ENCODE results near the gene RBM38.
"Not testable (repeated sequence)": the region's sequence is repeated elsewhere in the genome, so short reads cannot be mapped to it uniquely, and the experiment has no call there.

Gene RBM38

DNA sequence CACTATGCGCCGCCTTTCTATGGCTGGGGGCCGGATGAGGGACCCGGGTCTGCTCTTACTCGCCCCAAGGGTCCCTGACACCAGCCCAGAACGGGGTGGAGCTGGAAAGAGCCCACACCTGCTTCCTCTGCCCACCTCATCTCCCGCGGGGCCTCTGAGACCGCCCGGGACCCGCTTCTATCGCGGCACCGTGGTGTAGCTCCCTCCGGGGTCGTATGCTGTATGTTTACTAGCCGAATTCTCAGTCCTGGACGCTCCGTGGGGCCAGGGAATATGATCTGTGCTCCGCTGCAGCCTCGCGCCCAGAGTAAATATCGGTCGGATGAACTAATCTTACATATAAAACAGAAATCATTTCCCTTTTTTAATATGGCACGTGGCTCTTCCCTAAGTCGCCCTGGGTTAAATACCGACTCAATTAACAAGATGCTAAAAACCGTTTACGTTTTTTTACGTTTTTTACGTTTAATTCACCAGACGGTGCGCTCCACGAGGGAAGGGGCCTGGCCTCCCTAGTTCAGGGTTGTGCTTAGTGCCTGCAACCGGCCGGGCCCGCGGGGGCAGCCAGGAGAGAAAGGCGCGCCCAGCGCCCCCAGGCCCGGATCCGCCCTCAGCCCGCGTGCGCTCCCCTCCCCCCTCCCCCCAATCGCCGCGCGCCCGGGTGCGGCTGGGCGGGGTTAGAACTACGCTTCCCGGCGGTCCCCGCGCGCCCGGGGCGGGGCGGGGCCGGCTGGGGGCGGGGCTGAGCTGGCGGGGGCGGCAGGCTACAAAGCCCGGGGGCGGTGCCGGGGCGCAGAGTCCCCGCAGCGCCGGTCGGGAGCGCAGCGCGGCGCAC lies at the start of gene RBM38:
Gene RBM38, plus strand, starts transcription at position 793 of the 835 bp plus-strand sequence. CDS start 186 bp downstream, outside the sequence.
- DNase-seq, result peak; percentile 86

- DNase-seq, result no peak
Measured at GRCh38 chr20:57341663-57342062, 49.5 kb upstream of the RBM38 start.

GRCh38 chr20:57342829-57343228 lies 48.4 kb upstream of the RBM38 start:
- DNase-seq, result no peak

GRCh38 chr20:57346477-57346876 lies 44.7 kb upstream of the RBM38 start:
- peak; percentile 80 for DNase-seq

- DNase-seq, result no peak
Measured at GRCh38 chr20:57347393-57347792, 43.8 kb upstream of the RBM38 start.

GRCh38 chr20:57348200-57348921 lies 42.8 kb upstream of the RBM38 start:
- not testable (repeated sequence) for DNase-seq

DNA sequence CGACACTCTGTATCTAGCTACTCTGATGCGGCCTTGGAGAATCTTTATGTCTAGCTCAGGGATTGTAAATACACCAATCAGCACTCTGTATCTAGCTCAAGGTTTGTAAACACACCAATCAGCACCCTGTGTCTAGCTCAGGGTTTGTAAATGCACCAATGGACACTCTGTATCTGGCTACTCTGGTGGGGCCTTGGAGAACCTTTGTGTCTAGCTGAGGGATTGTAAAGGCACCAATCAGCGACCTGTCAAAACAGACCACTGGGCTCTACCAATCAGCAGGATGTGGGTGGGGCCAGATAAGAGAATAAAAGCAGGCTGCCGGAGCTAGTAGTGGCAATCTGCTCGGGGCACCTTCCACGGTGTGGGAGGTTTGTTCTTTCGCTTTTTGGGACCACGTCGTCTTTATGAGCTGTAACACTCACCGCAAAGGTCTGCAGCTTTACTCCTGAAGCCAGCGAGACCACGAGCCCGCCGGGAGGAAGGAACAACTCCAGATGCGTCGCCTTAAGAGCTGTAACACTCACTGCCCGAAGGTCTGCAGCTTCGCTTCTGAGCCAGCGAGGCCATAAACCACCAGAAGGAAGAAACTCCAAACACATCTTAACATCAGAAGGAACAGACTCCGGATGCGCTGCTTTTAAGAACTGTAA lies 42.1 kb upstream of the RBM38 start:
- not testable (repeated sequence) for DNase-seq

GRCh38 chr20:57350081-57350710 lies 41.0 kb upstream of the RBM38 start:
- no peak for DNase-seq

DNA sequence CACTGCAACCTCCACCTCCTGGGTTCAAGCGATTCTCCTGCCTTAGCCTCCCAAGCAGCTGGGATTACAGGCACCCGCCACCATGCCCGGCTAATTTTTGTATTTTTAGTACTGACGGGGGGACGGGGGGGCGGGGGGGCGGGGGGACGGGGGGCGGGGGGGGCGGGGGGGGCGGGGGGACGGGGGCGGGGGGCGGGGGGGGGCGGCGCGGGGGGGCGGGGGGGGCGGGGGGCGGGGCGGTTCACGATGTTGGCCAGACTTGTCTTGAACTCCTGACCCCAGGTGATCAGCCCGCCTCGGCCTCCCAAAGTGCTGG lies 40.5 kb upstream of the RBM38 start:
- not testable (repeated sequence) for DNase-seq

DNA sequence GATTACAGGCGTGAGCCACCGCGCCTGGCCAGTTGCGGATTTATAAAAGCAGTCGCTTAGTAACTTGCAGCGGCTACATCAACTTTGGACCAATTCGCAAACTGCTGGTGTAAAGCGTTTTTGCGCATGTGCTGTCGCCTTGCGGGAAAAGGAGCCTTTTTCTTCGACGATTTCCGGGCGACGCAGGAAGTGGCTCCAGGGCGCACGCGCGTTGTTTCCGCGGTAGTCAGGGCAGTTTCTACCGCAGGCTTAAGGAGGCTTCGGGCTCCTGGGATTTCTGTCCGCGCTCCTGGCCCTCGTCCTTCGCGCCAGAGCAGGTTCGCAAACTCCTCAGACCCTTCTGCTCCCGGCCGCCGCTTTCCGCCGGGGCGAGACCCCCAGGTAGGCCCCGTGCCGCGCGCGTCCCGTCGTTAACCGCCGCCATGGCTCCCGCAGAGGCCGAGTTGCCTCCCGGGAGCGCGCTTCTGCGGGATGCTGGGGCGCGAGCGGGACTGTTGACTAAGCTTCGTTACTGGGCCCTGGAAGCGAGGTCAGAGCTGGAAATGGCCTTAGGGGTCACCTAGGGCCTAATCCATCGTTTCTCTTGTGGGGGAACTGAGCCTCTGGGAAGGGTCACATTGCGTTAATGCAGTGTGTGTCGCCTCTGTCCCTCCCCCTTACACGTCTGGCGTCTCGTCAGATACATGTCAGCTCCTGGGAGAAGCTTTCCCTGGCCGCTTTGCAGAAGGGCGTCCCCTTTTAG lies 40.0 kb upstream of the RBM38 start, which contains the start of gene RAE1:
Gene RAE1, plus strand, starts transcription at position 214 of the 742 bp plus-strand sequence. CDS start 2,784 bp downstream, outside the sequence.
- DNase-seq, result peak; percentile 95

GRCh38 chr20:57352305-57352704 lies 38.9 kb upstream of the RBM38 start:
- DNase-seq, result no peak

DNA sequence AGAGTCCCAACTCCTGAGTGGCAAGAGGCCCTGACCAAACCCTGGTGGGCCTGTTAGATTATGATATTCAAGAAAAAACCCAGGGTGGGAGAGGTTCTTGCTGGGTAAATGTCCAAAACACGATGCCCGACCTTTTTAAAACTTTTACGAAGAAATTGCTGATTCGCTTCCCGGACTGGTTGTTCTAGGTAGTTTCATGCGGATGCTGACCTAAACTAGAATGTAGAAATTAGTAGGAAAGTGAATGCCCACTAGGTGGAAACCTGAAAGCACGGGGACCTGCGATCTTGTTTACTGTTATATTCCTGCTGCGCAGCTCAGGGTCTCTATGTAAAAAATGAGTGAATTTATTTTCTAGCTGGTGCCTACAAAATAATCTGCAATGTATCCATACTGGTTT lies 37.8 kb upstream of the RBM38 start:
- DNase-seq, result no peak

DNA sequence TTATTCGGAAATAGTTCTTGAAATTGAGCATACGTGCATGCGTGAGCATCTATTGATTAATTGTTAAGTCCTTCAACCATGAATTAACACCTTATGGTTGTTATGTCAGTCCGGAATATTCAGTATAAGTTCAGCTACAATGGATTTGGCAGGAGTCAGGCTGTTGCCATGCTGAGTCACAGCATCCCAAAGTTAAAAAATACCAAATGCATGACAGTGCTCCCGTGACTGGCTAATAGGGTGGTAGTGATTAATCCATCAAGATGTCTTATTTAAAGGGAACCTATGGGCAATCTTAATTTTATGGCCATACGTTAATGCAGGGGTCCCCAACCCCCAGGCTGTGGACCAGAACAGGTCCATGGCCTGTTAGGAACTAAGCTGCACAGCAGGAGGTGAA lies 29.7 kb upstream of the RBM38 start:
- no peak for DNase-seq

- no peak for DNase-seq
Measured at GRCh38 chr20:57364451-57364850, 26.7 kb upstream of the RBM38 start.

DNA sequence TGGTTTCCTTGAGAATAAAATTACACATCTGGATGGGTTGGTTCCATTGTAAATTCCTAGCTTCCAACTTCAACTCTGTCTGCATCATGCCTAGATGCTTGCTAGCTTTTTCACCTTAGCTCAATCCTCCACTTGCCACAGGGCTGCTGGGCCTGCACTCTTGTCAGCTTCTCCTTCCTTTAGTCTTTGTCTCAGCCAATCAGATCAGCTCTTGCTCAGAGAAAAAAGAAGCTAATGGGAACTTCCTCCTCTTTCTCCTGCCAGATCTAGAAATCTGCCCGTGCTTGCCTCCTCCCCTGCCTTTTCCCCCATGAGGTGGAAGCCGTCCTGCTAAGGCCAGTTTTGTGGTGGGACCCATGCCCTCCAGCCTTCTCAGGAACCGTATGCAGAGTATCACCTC lies 21.6 kb upstream of the RBM38 start:
- no peak for DNase-seq

DNA sequence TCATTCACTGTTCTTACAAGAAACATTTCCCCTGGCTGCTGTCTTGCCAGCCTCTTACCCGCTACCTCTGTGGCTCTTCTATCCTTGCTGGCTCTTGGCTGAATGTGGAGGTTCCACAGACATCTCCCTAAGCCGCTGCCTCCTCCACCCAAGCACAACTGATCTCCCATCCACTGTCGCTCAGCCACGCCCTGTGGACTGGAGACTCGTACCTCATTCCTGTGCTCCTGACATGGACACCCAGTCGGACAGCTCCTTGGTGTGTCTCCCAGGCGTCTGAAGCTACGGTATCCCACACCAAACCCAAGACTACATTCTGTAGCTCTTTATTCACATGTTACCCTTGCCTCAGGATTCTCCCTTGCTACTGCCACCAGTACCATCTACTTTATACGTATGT lies 20.9 kb upstream of the RBM38 start:
- DNase-seq, result no peak

DNA sequence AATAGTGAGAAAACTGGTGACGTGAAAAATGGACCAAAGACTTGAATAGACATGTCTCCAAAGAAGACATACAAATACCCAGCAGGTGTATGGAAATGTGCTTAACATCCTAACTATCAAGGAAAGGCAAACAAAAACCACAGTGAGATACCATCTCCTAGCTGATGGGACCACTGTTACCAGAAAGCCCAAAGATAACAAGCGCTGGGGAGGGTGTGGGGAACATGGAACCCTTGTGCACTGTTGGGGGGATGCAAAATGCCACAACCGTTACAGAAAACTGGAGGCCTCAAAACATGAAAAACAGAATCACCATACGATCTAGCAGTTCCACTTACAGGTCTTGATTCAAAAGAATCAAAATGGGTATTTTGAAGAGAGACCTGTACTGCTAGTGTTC lies 19.8 kb upstream of the RBM38 start:
- DNase-seq, result no peak

DNA sequence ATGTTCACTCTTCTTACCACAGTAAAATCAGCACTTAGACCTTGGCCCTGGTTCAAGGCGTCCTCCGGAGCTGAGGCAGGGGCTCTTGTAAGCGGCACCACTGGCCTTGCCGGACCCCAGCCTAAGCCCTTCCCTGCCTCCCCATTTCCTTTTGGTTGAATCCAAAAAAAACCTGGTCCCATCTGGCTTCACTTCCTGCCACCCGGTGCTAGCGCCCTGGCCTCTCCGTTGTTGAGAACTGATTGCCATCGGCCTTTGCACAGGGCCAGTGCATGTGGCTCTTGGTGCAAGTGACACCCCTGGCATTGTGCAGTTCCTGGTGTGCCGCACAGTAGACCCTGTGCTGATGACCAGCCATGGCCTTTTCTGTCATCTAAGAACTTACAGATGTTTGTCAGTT lies 19.0 kb upstream of the RBM38 start:
- no peak for DNase-seq

GRCh38 chr20:57372581-57373350 lies 18.4 kb upstream of the RBM38 start:
- DNase-seq, result peak; percentile 50

- DNase-seq, result peak; percentile 22
Measured at GRCh38 chr20:57374343-57374930, 16.8 kb upstream of the RBM38 start.

GRCh38 chr20:57374931-57375651 lies 16.1 kb upstream of the RBM38 start:
- no peak for DNase-seq
